K562 (cell line): Measurements from ENCODE around the gene KNG1. TPM values are rescaled to one million over a fixed set of nuclear protein-coding genes. Genes with fewer than 3 reads are reported as not detected.

Experiments used
- ATAC-seq: fragments of 200-7000 bp; cut with Tn5 transposase; 3 replicates; pipeline ENCODE4 v1.9.1; 2020; ENCODE audit warnings: moderate library complexity
- BruUV-seq: library from RNA; stranded (reverse); fragments of 400-500 nt; replicated peaks from 2 replicates; lab custom pipeline; 2021; lab: Mats Ljungman, UMichigan
- CTCF ChIA-PET: fragments of 300-600 bp; formaldehyde crosslinking; extraction: SDS; loops from one replicate; lab custom pipeline; 2021; ENCODE audit warnings: low intra/inter-chr PET ratio; lab: Yijun Ruan, JAX
- POLR2A ChIA-PET: fragments of 300-600, 350-650 bp; sonication (Branson Sonifier 250); formaldehyde crosslinking; extraction: SDS; loops from one replicate; lab custom pipeline; 2021; ENCODE audit warnings: antibody characterized with exemption, inconsistent platforms; lab: Yijun Ruan, JAX
- DNase-seq, 4 experiments: peaks; one replicate each; pipeline versions ENCODE4 v3.0.0 to v3.0.0-alpha.2; 2011 to 2018; ENCODE audit warnings: low spot score in 3 of 4, mixed read lengths in 3 of 4; ENCODE audit errors: extremely low read depth in 1 of 4
- FAIRE-seq: peaks from 2 replicates; lab custom pipeline; 2011; peaks lifted over from hg19 to GRCh38; lab: Jason Lieb, UNC
- H2AFZ ChIP-seq: 2 replicates; pipeline ENCODE4 v1.6.0; 2011; ENCODE audit warnings: low read depth, low read length, control low read depth, inconsistent platforms
- H3K27ac ChIP-seq: fragments of 200-600 bp; 3 replicates; pipeline ENCODE4 v1.8.0; 2011; ENCODE audit warnings: low read depth, mild to moderate bottlenecking, control low read depth, inconsistent platforms, low read length, moderate library complexity, mixed read lengths; ENCODE audit errors: extremely low read depth
- H3K27me3 ChIP-seq, 2 experiments: fragments of 300-600 bp in 1 of 2; 2 replicates in 1 of 2; 3 replicates in 1 of 2; pipeline versions ENCODE4 v1.6.0 to v1.8.0; 2011; ENCODE audit warnings: inconsistent platforms in 2 of 2, low read length in 2 of 2, mild to moderate bottlenecking in 1 of 2, mixed read lengths in 1 of 2, moderate library complexity in 1 of 2; ENCODE audit not compliant: control insufficient read depth in 2 of 2, insufficient read depth in 2 of 2
- H3K36me3 ChIP-seq: fragments of 300-600 bp; 3 replicates; pipeline ENCODE4 v1.8.0; 2011; ENCODE audit warnings: mild to moderate bottlenecking, low read length, inconsistent platforms; ENCODE audit not compliant: control insufficient read depth, insufficient read depth
- H3K4me1 ChIP-seq, 2 experiments: fragments of 200-600 bp in 1 of 2; replicated peaks in 1 of 2; 2 replicates in 1 of 2; 3 replicates in 1 of 2; pipeline versions ENCODE4 v1.5.1 to v1.8.0; 2011; ENCODE audit warnings: inconsistent platforms in 2 of 2, low read length in 2 of 2, mild to moderate bottlenecking in 1 of 2, mixed read lengths in 1 of 2, moderate library complexity in 1 of 2; ENCODE audit not compliant: control insufficient read depth in 2 of 2, insufficient read depth in 2 of 2
- H3K4me2 ChIP-seq: 2 replicates; pipeline ENCODE4 v1.6.1; 2011; ENCODE audit warnings: low read length, control low read depth, inconsistent platforms, mixed read lengths; ENCODE audit not compliant: insufficient read depth
- H3K4me3 ChIP-seq: fragments of 200-600 bp; sonication (generic), shearing (Covaris generic); 2 replicates; pipeline ENCODE4 v1.5.1; 2016; ENCODE audit warnings: control low read depth, inconsistent platforms
- H3K79me2 ChIP-seq: fragments of 200-600 bp; 3 replicates; pipeline ENCODE4 v1.8.0; 2011; ENCODE audit warnings: low read length, inconsistent platforms; ENCODE audit not compliant: control insufficient read depth, insufficient read depth
- H3K9ac ChIP-seq, 2 experiments: 2 replicates each; pipeline versions ENCODE4 v1.6.0 to v1.6.1; 2011; ENCODE audit warnings: low read depth in 2 of 2, low read length in 2 of 2, control low read depth in 1 of 2, inconsistent platforms in 1 of 2, mild to moderate bottlenecking in 1 of 2, mixed read lengths in 1 of 2; ENCODE audit not compliant: insufficient read depth in 1 of 2
- H3K9me1 ChIP-seq: one replicate; pipeline ENCODE4 v1.6.0; 2011; ENCODE audit warnings: inconsistent platforms, mild to moderate bottlenecking, low read length, moderate library complexity; ENCODE audit not compliant: control insufficient read depth, insufficient read depth
- H3K9me3 ChIP-seq: replicated peaks from 2 replicates; pipeline ENCODE4 v1.5.1; 2011; ENCODE audit warnings: low read depth, low read length, inconsistent platforms; ENCODE audit not compliant: control insufficient read depth, insufficient read depth
- H4K20me1 ChIP-seq: replicated peaks from 2 replicates; pipeline ENCODE4 v1.6.1; 2011; ENCODE audit warnings: low read length, inconsistent platforms, mixed read lengths; ENCODE audit not compliant: control insufficient read depth, insufficient read depth
- CHD4 ChIP-seq: fragments of 200-600 bp; sonication (generic); IDR thresholded peaks from 3 replicates; pipeline ENCODE4 v1.6.1; 2012; ENCODE audit warnings: low read depth, mild to moderate bottlenecking, mixed read lengths, low read length, inconsistent platforms; ENCODE audit not compliant: insufficient read depth, insufficient replicate concordance, poor library complexity, severe bottlenecking
- FUS ChIP-seq: fragments of 200-400 bp; formaldehyde crosslinking; optimal IDR thresholded peaks from 2 replicates; pipeline ENCODE3; 2017; ENCODE audit warnings: low read depth, low read length
- L3MBTL2 ChIP-seq: fragments of 450-650 bp; IDR thresholded peaks from 2 replicates; pipeline ENCODE4 v1.6.1; 2016; ENCODE audit warnings: mild to moderate bottlenecking, moderate library complexity
- PTBP1 ChIP-seq: fragments of 200-400 bp; formaldehyde crosslinking; IDR thresholded peaks from 2 replicates; pipeline ENCODE4 v1.6.1; 2017; ENCODE audit warnings: low read depth, low read length
- RBM25 ChIP-seq: fragments of 200-400 bp; formaldehyde crosslinking; IDR thresholded peaks from 2 replicates; pipeline ENCODE4 v1.6.1; 2018; ENCODE audit warnings: low read length, low read depth, moderate library complexity; ENCODE audit not compliant: severe bottlenecking
- SNIP1 ChIP-seq: fragments of 450-650 bp; IDR thresholded peaks from 2 replicates; pipeline ENCODE4 v1.7.1; 2017; ENCODE audit warnings: low read depth, mild to moderate bottlenecking
- TRIM28 ChIP-seq: fragments of 450-650 bp; IDR thresholded peaks from 2 replicates; pipeline ENCODE4 v1.6.1; 2017
- ZFPM2 ChIP-seq: fragments of 250-450 bp; sonication (Bioruptor Pico); IDR thresholded peaks from 2 replicates; pipeline ENCODE4 v1.5.1; 2022; ENCODE audit warnings: mild to moderate bottlenecking
- ZNF174 ChIP-seq: fragments of 250-450 bp; sonication (Bioruptor Pico); IDR thresholded peaks from 2 replicates; pipeline ENCODE4 v1.4.0; 2020; ENCODE audit warnings: mild to moderate bottlenecking
- ZNF224 ChIP-seq: sonication (generic); formaldehyde crosslinking; IDR thresholded peaks from 2 replicates; pipeline ENCODE4 v1.8.0; 2022; ENCODE audit warnings: mild to moderate bottlenecking, missing genetic modification reagents
- ZNF511 ChIP-seq: sonication (generic); formaldehyde crosslinking; IDR thresholded peaks from 2 replicates; pipeline ENCODE4 v1.8.0; 2022; ENCODE audit warnings: mild to moderate bottlenecking, missing genetic modification reagents
- ZSCAN29 ChIP-seq: fragments of 450-650 bp; IDR thresholded peaks from 2 replicates; pipeline ENCODE4 v1.6.1; 2017
- WGBS: fragments of 100-300 bp; shearing (Covaris generic); methylation state at CpG from one replicate; pipeline ENCODE4 v1.1.6; 2016; ENCODE audit warnings: low coverage, mixed read lengths; ENCODE audit not compliant: insufficient coverage; ENCODE audit errors: missing lambda C conversion rate; 5-methylcytosine and 5-hydroxymethylcytosine counted together
- in situ Hi-C: fragments of 300-500 bp; cut with MboI; formaldehyde crosslinking; loops from 4 replicates; pipeline ENCODE4 v1.15.0; 2018; ENCODE audit warnings: inconsistent platforms, mixed read lengths
- intact Hi-C: fragments of 100-400 bp; cut with micrococcal nuclease; formaldehyde crosslinking; loops from 2 replicates; pipeline ENCODE4 v1.14.2; 2022
- polyA plus RNA-seq, 8 experiments: library from polyadenylated mRNA; depleted of rRNA in 4 of 8; stranded (reverse) in 5 of 8; unstranded in 3 of 8; fragments of >200 nt; fragmentation: Nextera tagmentation in 2 of 8; fragmentation: Illumina TruSeq in 1 of 8; extraction: Ambion mirVana in 2 of 8; extraction: Trizol in 1 of 8; gene quantifications; 2 replicates each; pipeline versions ENCODE4 v1.2.1 to v1.2.3, GENCODE V29; 2011 to 2014; ENCODE audit warnings: inconsistent platforms in 1 of 8, missing spikeins in 1 of 8
- total RNA-seq, 7 experiments: library from RNA; depleted of rRNA in 6 of 7; stranded (reverse); fragments of >200 nt in 6 of 7; fragmentation: Illumina TruSeq in 2 of 7; extraction: Trizol in 2 of 7; gene quantifications; 2 replicates each; pipeline versions ENCODE4 v1.2.1 to v1.2.3, GENCODE V29; 2011 to 2021; ENCODE audit warnings: low replicate concordance in 1 of 7

KNG1 gene
- total and polyA plus RNA-seq, 9 of the 15 experiments (the other 6 are each of a cell fraction or from before 2014, with no cell fraction given): 0.09 TPM; not detected in 8

- FAIRE-seq: no peak
- no peaks in the 10 kb centered on the region for H3K79me2 ChIP-seq
- CTCF ChIA-PET: interaction anchor here (1.4 kb wide), 1 partner anchor 139 kb away, joined by 6 read pairs; no protein-coding TSS in a partner anchor
- peaks cover 0 to 5% of the 10 kb centered on the region in 2 experiments; a peak in 2 of 5 replicates for H3K4me1 ChIP-seq
- no peaks in the 10 kb centered on the region for H3K9me3 ChIP-seq
- no peak for TF ChIP-seq FUS
- TF ChIP-seq L3MBTL2: no peak
- no peak for TF ChIP-seq ZNF511 (CRISPR knock-in tag)
- no peak for TF ChIP-seq ZSCAN29
- no peak for TF ChIP-seq SNIP1
- TF ChIP-seq ZNF224: no peak
- TF ChIP-seq RBM25: no peak
- no peak for TF ChIP-seq PTBP1
- TF ChIP-seq ZFPM2 (CRISPR knock-in tag): no peak
- TF ChIP-seq TRIM28: no peak
- no peak for TF ChIP-seq ZNF174 (CRISPR knock-in tag)
- no peak for TF ChIP-seq CHD4
- POLR2A ChIA-PET: interaction anchor here (1.3 kb wide), 1 partner anchor 29 kb away, joined by 5 read pairs; the partner anchor contains the start of gene EIF4A2
- H3K9ac ChIP-seq: no peak overlapping the region
- no peak overlapping the region for H2AFZ ChIP-seq
- in situ Hi-C loops (loop anchor here (10.0 kb wide), 1 partner anchor 139 kb away; the partner anchor contains the start of gene AHSG), intact Hi-C loops (loop anchor here (5.0 kb wide), 2 partner anchors 57 to 772 kb away; no protein-coding TSS in a partner anchor)
- no peak overlapping the region for H3K4me3 ChIP-seq
- BruUV-seq: no TSS peak
- no peaks in the 10 kb centered on the region for H3K9me1 ChIP-seq
- no peak overlapping the region for H3K4me2 ChIP-seq
- 42% methylated on average over 7 of the region's 7 CpGs for WGBS
- no peak for DNase-seq
- no peaks in the 10 kb centered on the region for H3K27me3 ChIP-seq
- H4K20me1 ChIP-seq: no peaks in the 10 kb centered on the region
- no peak overlapping the region for H3K27ac ChIP-seq
- no peak for ATAC-seq
- no peaks in the 10 kb centered on the region for H3K36me3 ChIP-seq
Measured at GRCh38 chr3:186754006-186754405, 36.8 kb downstream of the KNG1 start.
